ENCODE results near the gene SGMS1.

The SGMS1 gene

GRCh38 chr10:50620899-50621298 is 2.9 kb downstream of the SGMS1 start:
- no peak for TF ChIP-seq OSR1 (CRISPR knock-in tag; IDR thresholded peaks at IDR 0.05)
- no peak for TF ChIP-seq CREB5 (CRISPR knock-in tag; IDR thresholded peaks at IDR 0.05; ENCODE audit: low read depth)
- TF ChIP-seq TCF4 (CRISPR knock-in tag; IDR thresholded peaks at IDR 0.05; ENCODE audit: borderline replicate concordance) = no peak
- no peak for TF ChIP-seq CSDC2 (CRISPR knock-in tag; IDR thresholded peaks at IDR 0.05)
- TF ChIP-seq ISL1 (CRISPR knock-in tag; IDR thresholded peaks at IDR 0.05) = no peak
- TF ChIP-seq ESRRG (CRISPR knock-in tag; IDR thresholded peaks at IDR 0.05) = no peak
- no peak for TF ChIP-seq ZNF565 (CRISPR knock-in tag; conservative IDR thresholded peaks at IDR 0.05; ENCODE audit: low read depth)
- no peak for TF ChIP-seq TSHZ2 (CRISPR knock-in tag; IDR thresholded peaks at IDR 0.05)
- no peak for TF ChIP-seq ZNF8 (CRISPR knock-in tag; IDR thresholded peaks at IDR 0.05)
- no peak for TF ChIP-seq BACH2 (CRISPR knock-in tag; IDR thresholded peaks at IDR 0.05; ENCODE audit: borderline replicate concordance)
- TF ChIP-seq GLIS3 (CRISPR knock-in tag; IDR thresholded peaks at IDR 0.05) = no peak
- no peak for TF ChIP-seq ZC3H10 (CRISPR knock-in tag; IDR thresholded peaks at IDR 0.05)
- TF ChIP-seq PPARA (CRISPR knock-in tag; IDR thresholded peaks at IDR 0.05; ENCODE audit: borderline replicate concordance) = no peak
- TF ChIP-seq ARNTL (CRISPR knock-in tag; IDR thresholded peaks at IDR 0.05; ENCODE audit: borderline replicate concordance, low read depth) = no peak
- TF ChIP-seq, protein P1, sequence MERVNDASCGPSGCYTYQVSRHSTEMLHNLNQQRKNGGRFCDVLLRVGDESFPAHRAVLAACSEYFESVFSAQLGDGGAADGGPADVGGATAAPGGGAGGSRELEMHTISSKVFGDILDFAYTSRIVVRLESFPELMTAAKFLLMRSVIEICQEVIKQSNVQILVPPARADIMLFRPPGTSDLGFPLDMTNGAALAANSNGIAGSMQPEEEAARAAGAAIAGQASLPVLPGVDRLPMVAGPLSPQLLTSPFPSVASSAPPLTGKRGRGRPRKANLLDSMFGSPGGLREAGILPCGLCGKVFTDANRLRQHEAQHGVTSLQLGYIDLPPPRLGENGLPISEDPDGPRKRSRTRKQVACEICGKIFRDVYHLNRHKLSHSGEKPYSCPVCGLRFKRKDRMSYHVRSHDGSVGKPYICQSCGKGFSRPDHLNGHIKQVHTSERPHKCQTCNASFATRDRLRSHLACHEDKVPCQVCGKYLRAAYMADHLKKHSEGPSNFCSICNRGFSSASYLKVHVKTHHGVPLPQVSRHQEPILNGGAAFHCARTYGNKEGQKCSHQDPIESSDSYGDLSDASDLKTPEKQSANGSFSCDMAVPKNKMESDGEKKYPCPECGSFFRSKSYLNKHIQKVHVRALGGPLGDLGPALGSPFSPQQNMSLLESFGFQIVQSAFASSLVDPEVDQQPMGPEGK (CRISPR knock-in tag; IDR thresholded peaks at IDR 0.05; ENCODE audit: borderline replicate concordance) = no peak
- no peak for TF ChIP-seq ZFP3 (CRISPR knock-in tag; IDR thresholded peaks at IDR 0.05)
- TF ChIP-seq RARB (CRISPR knock-in tag; IDR thresholded peaks at IDR 0.05) = no peak
- TF ChIP-seq SNAI2 (CRISPR knock-in tag; IDR thresholded peaks at IDR 0.05) = no peak
- TF ChIP-seq, protein P2, sequence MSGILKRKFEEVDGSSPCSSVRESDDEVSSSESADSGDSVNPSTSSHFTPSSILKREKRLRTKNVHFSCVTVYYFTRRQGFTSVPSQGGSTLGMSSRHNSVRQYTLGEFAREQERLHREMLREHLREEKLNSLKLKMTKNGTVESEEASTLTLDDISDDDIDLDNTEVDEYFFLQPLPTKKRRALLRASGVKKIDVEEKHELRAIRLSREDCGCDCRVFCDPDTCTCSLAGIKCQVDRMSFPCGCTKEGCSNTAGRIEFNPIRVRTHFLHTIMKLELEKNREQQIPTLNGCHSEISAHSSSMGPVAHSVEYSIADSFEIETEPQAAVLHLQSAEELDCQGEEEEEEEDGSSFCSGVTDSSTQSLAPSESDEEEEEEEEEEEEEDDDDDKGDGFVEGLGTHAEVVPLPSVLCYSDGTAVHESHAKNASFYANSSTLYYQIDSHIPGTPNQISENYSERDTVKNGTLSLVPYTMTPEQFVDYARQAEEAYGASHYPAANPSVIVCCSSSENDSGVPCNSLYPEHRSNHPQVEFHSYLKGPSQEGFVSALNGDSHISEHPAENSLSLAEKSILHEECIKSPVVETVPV (CRISPR knock-in tag; IDR thresholded peaks at IDR 0.05) = no peak
- ATAC-seq = no peak

DNA sequence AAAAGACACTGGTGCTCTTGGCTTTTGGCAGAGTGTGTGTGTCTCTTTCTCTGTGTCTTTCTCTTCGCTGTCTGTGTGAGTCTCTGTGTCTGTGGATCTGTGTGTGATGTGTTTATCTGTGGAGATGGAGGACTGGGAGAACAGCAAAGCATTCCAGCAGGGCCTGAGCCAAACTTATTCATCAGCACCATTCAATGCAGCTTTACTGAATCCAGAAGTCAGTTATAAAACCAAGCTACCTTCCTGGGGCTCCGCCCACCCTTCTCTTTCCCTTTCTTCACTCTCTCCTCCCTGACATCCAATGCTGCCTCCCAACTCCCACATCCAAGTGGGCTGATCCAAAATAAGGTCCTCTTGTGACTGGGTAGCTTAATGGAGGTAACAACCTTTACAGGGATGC is 3.9 kb downstream of the SGMS1 start:
- no peak for ATAC-seq
- TF ChIP-seq PPARA (CRISPR knock-in tag; IDR thresholded peaks at IDR 0.05; ENCODE audit: borderline replicate concordance) = no peak
- TF ChIP-seq, protein P2 (CRISPR knock-in tag; IDR thresholded peaks at IDR 0.05) = no peak
- no peak for TF ChIP-seq ZFP30 (CRISPR knock-in tag; IDR thresholded peaks at IDR 0.05)
- no peak for TF ChIP-seq POU6F1 (CRISPR knock-in tag; IDR thresholded peaks at IDR 0.05; ENCODE audit: borderline replicate concordance, low read depth)
- TF ChIP-seq TOX (CRISPR knock-in tag; IDR thresholded peaks at IDR 0.05; ENCODE audit: borderline replicate concordance) = no peak
- TF ChIP-seq BACH2 (CRISPR knock-in tag; IDR thresholded peaks at IDR 0.05; ENCODE audit: borderline replicate concordance) = no peak
- no peak for TF ChIP-seq CSDC2 (CRISPR knock-in tag; IDR thresholded peaks at IDR 0.05)
- no peak for TF ChIP-seq SNAI2 (CRISPR knock-in tag; IDR thresholded peaks at IDR 0.05)
- no peak for TF ChIP-seq ISL1 (CRISPR knock-in tag; IDR thresholded peaks at IDR 0.05)
- no peak for TF ChIP-seq ZC3H10 (CRISPR knock-in tag; IDR thresholded peaks at IDR 0.05)
- no peak for TF ChIP-seq ZFP3 (CRISPR knock-in tag; IDR thresholded peaks at IDR 0.05)
- TF ChIP-seq ESRRG (CRISPR knock-in tag; IDR thresholded peaks at IDR 0.05) = no peak
- no peak for TF ChIP-seq ZNF8 (CRISPR knock-in tag; IDR thresholded peaks at IDR 0.05)

Data from SK-N-SH treated with all-trans-retinoic acid at 6 μM for 48 hours (cell line).